Mononuclear cell (primary cell): Measurements from ENCODE around the gene REPS1. TPM values are rescaled to one million over a fixed set of nuclear protein-coding genes. Genes with fewer than 3 reads are reported as not detected.

Experiments
- H3K27me3 ChIP-seq: 2 replicates; pipeline ENCODE4 v1.6.0; 2011; ENCODE audit warnings: low read length, control low read depth; ENCODE audit not compliant: insufficient read depth
- H3K4me1 ChIP-seq: 2 replicates; pipeline ENCODE4 v1.5.1; 2011; ENCODE audit warnings: mild to moderate bottlenecking, low read length, control low read depth; ENCODE audit not compliant: insufficient read depth
- H3K4me3 ChIP-seq: 2 replicates; pipeline ENCODE4 v1.5.1; 2011; ENCODE audit warnings: mild to moderate bottlenecking, low read length, moderate library complexity
- H3K9me3 ChIP-seq: 2 replicates; pipeline ENCODE4 v1.5.1; 2011; ENCODE audit warnings: low read depth, mild to moderate bottlenecking, control low read depth, low read length
- total RNA-seq: library from RNA; depleted of rRNA; stranded (reverse); fragments of >200 nt; gene quantifications from one replicate; pipeline ENCODE4 v1.2.3, GENCODE V29; 2012

The REPS1 gene
- total RNA-seq, 1 donor: 62.8 TPM

GRCh38 chr6:138988469-138988834 lies 399 bp upstream of the REPS1 start:
- Histone ChIP-seq H3K9me3 (no peaks in the 10 kb centered on the region), H3K27me3 (no peaks in the 10 kb centered on the region), H3K4me1 (peaks cover 36% of the 10 kb centered on the region), H3K4me3 (peak overlapping the region; percentile 90)

GRCh38 chr6:138987080-138987642 lies 892 bp downstream of the REPS1 start:
- no peaks in the 10 kb centered on the region for H3K27me3 ChIP-seq
- H3K9me3 ChIP-seq: no peaks in the 10 kb centered on the region
- H3K4me1 ChIP-seq: peaks cover 37% of the 10 kb centered on the region
- peak overlapping the region; percentile 90 for H3K4me3 ChIP-seq

- H3K4me3 ChIP-seq: peak overlapping the region; percentile 90
- no peaks in the 10 kb centered on the region for H3K27me3 ChIP-seq
- peaks cover 37% of the 10 kb centered on the region for H3K4me1 ChIP-seq
- no peaks in the 10 kb centered on the region for H3K9me3 ChIP-seq
Observed at GRCh38 chr6:138986578-138986977, 1.5 kb downstream of the REPS1 start.

DNA sequence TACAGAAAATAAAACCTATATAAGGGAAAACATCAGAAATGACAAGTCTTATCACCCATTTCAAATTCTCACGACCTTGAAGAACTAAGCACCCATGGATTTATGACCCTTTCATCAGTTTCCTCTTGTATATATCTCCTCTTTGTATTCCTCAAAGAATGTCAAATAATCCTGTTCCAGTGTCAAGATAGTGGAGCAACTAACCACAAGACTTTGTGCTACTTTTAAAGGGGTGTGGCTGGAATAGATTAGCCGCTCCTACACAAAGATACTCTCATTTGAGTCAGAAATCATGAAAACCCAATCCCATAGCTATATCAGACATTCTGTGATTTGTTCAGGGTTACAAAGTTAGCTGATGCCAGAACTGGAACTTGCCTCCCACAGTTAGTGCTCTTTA lies 6.6 kb downstream of the REPS1 start:
- H3K9me3 ChIP-seq: no peaks in the 10 kb centered on the region
- no peaks in the 10 kb centered on the region for H3K27me3 ChIP-seq
- peaks cover 46% of the 10 kb centered on the region for H3K4me1 ChIP-seq
- H3K4me3 ChIP-seq: no peak overlapping the region

DNA sequence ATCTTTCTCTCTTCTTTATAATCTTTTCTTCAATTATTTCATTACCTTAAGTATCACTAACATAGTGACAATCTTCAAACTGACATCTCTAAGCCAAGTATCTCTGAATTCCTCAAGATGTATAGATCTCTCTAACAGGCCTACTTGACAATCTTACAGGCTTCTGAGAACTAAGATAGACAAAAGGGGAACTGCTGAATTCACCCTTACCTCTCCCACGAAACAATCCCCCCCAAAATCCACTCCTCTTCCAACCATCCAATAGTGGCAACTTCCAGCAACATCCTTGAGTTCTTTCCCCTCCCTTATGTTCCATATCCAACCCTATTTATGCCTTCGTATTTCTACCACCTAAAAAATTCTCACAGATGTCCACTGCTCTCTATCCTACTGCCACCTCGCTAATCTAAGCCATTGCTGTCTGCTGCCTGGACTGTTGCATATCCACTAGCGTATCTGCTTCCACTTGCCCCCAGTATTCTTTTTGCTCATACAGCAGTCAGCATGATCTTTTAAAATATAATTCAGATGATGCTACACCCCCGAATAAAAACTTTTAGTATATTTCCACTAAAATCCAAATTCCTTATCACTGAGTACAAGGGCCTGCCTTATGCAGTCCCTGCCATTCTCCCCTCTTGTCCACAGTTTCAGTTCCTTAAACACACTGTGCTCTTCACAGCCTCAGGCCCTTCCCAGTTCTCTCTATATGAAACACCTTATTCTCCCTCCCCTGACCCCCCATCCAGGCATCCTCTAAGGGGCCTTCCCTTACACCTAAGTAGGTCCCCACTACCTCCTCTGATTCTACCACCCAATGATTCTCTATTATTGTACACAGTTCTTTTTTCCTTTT lies 8.0 kb downstream of the REPS1 start:
- no peaks in the 10 kb centered on the region for H3K9me3 ChIP-seq
- peaks cover 36% of the 10 kb centered on the region for H3K4me1 ChIP-seq
- H3K4me3 ChIP-seq: no peak overlapping the region
- H3K27me3 ChIP-seq: no peaks in the 10 kb centered on the region

DNA sequence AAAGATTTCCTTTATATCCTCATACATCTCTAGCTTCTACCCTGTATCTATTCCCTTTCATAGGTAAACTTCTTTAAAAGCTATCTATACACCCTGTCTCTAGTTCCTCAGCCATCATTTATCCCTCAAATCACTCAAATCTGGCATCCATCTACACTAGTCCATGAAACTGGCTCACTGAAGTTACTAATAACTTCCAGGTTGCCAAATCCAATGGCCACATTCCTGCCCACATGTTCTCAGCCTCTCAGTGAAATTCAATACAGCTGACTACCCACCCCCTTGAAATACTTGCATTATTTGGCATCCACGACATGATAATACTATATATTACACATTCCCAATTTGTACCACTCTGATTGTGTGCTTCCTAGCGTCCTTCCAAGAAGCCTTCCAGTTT lies 8.7 kb downstream of the REPS1 start:
- Histone ChIP-seq H3K9me3 (no peaks in the 10 kb centered on the region), H3K4me3 (no peak overlapping the region), H3K4me1 (peaks cover 34% of the 10 kb centered on the region), H3K27me3 (no peaks in the 10 kb centered on the region)

DNA sequence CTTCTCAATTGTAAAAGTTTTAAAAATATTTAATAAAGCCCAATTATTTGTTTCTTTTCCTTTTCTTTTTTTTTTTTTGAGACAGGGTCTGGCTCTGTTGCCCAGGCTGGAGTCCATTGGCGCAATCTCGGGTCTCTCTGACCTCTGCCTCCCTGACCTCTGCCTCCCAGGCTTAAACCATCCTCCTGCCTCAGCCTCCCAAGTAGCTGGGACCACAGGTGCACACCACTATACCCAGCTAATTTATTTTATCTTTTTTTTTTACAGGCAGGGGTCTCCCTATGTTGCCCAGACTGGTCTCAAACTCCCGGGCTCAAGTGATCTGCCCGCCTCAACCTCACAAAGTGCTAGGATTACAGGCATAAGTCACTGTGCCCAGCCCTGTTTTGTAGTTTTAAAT lies 9.8 kb downstream of the REPS1 start:
- H3K4me3 ChIP-seq: no peak overlapping the region
- H3K4me1 ChIP-seq: peaks cover 29% of the 10 kb centered on the region

GRCh38 chr6:138977646-138978167 lies 10.3 kb downstream of the REPS1 start:
- Histone ChIP-seq H3K27me3 (no peaks in the 10 kb centered on the region), H3K9me3 (no peaks in the 10 kb centered on the region), H3K4me3 (no peak overlapping the region), H3K4me1 (peaks cover 30% of the 10 kb centered on the region)

More for the DNA sequence above, 9.8 kb downstream of the REPS1 start:
- H3K27me3 ChIP-seq: no peaks in the 10 kb centered on the region
- no peaks in the 10 kb centered on the region for H3K9me3 ChIP-seq

GRCh38 chr6:138977242-138977641 lies 10.8 kb downstream of the REPS1 start:
- Histone ChIP-seq H3K27me3 (no peaks in the 10 kb centered on the region), H3K4me3 (no peak overlapping the region), H3K4me1 (peaks cover 34% of the 10 kb centered on the region), H3K9me3 (no peaks in the 10 kb centered on the region)

GRCh38 chr6:138975815-138976214 lies 12.2 kb downstream of the REPS1 start:
- H3K9me3 ChIP-seq: no peaks in the 10 kb centered on the region
- no peak overlapping the region for H3K4me3 ChIP-seq
- H3K4me1 ChIP-seq: peaks cover 48% of the 10 kb centered on the region
- no peaks in the 10 kb centered on the region for H3K27me3 ChIP-seq

- Histone ChIP-seq H3K27me3 (no peaks in the 10 kb centered on the region), H3K4me1 (peaks cover 38% of the 10 kb centered on the region), H3K4me3 (no peak overlapping the region), H3K9me3 (no peaks in the 10 kb centered on the region)
Observed at GRCh38 chr6:138973466-138974153, 14.4 kb downstream of the REPS1 start.

DNA sequence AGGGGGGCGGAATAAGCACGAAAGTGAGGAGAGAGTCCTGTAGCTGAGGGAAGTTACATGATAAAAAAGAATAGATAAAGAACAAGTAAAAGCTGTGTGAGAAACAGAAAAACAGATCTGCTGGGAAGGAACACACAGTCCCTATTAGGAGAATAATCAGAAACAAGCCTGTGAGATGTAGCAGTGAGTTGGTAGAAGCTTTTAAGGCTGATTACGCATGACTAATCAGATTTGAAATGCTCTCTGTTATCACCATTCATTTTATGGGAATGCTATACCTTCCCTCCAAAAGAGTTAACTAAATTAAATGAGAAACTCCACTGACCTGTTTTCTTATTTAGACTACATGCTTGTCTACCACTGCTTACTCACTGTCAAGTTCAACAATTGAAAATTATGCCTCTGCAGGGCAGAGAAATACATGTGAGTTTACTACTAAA lies 15.8 kb downstream of the REPS1 start:
- Histone ChIP-seq H3K4me1 (peaks cover 38% of the 10 kb centered on the region), H3K9me3 (no peaks in the 10 kb centered on the region), H3K4me3 (no peak overlapping the region), H3K27me3 (no peaks in the 10 kb centered on the region)

GRCh38 chr6:138971601-138972000 lies 16.5 kb downstream of the REPS1 start:
- no peak overlapping the region for H3K4me3 ChIP-seq
- H3K4me1 ChIP-seq: peaks cover 38% of the 10 kb centered on the region
- H3K9me3 ChIP-seq: no peaks in the 10 kb centered on the region
- H3K27me3 ChIP-seq: no peaks in the 10 kb centered on the region

GRCh38 chr6:138970856-138971425 lies 17.1 kb downstream of the REPS1 start:
- Histone ChIP-seq H3K4me1 (peaks cover 38% of the 10 kb centered on the region), H3K9me3 (no peaks in the 10 kb centered on the region), H3K27me3 (no peaks in the 10 kb centered on the region), H3K4me3 (no peak overlapping the region)

DNA sequence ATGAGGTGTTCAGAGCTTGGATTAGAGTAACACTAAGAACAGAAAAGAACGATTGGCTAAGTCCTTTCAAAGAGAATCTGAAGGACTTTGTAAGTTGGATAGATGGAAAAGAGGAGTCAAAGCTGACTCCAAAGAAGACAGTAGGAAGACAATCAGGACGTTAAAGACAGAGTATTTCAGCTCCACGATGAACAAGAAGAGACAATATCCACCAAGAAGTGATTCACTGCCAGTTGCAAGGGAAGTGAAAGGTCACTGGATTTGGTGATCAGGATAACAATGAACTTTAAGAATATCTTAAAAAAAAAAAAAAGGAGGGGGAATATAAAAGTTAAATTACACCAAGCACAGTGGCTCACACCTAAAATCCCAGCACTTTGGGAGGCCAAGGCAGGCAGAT lies 17.9 kb downstream of the REPS1 start:
- Histone ChIP-seq H3K9me3 (no peaks in the 10 kb centered on the region), H3K4me1 (peaks cover 38% of the 10 kb centered on the region), H3K4me3 (no peak overlapping the region), H3K27me3 (no peaks in the 10 kb centered on the region)
